Breast epithelium (tissue), 4 donors: ENCODE measurements around the gene MCF2L2. TPM values are rescaled to one million over a fixed set of nuclear protein-coding genes. Genes with fewer than 3 reads are reported as not detected.

Source experiments
- DNase-seq, 2 donors: peaks; one replicate each; pipeline ENCODE4 v3.0.0-alpha.2; 2019; ENCODE audit warnings: low spot score in 2 of 2
- H3K27ac ChIP-seq, 2 donors: fragments of 200-600 bp; sonication (generic) in 1 of 2; one replicate each; pipeline ENCODE4 v1.5.1; 2016 to 2019; ENCODE audit warnings: mild to moderate bottlenecking in 1 of 2
- H3K27me3 ChIP-seq, 2 donors: fragments of 200-600 bp; sonication (generic) in 1 of 2; one replicate each; pipeline versions ENCODE4 v1.5.1 to v1.6.0; 2017 to 2019; ENCODE audit warnings: control low read depth in 1 of 2, mild to moderate bottlenecking in 1 of 2
- H3K36me3 ChIP-seq: fragments of 200-600 bp; one replicate; pipeline ENCODE4 v1.5.1; 2019
- H3K4me1 ChIP-seq, 2 donors: fragments of 200-600 bp; sonication (generic); one replicate each; pipeline ENCODE4 v1.5.1; 2016 to 2019; ENCODE audit warnings: control low read depth in 1 of 2
- H3K4me3 ChIP-seq, 3 donors: fragments of 200-600 bp; sonication (generic); 1 replicate in 2 of 3; 2 replicates in 1 of 3; pipeline ENCODE4 v1.5.1; 2016 to 2019; ENCODE audit warnings: mild to moderate bottlenecking in 3 of 3, moderate library complexity in 2 of 3
- H3K9me3 ChIP-seq, 2 donors: fragments of 200-600 bp; sonication (generic) in 1 of 2; one replicate each; pipeline ENCODE4 v1.5.1; 2016 to 2019; ENCODE audit warnings: control low read depth in 1 of 2
- CTCF ChIP-seq, 3 donors: fragments of 450-650 bp; IDR thresholded peaks; one replicate each; pipeline ENCODE4 v1.5.1; 2016 to 2017; ENCODE audit warnings: antibody characterized with exemption in 3 of 3, mild to moderate bottlenecking in 3 of 3, moderate library complexity in 3 of 3
- POLR2A ChIP-seq: fragments of 450-650 bp; IDR thresholded peaks from one replicate; pipeline ENCODE4 v1.6.1; 2016; ENCODE audit warnings: antibody characterized with exemption, mild to moderate bottlenecking, moderate library complexity
- POLR2AphosphoS5 ChIP-seq, 3 donors: sonication (generic); formaldehyde crosslinking; IDR thresholded peaks; one replicate each; pipeline ENCODE4 v1.6.1; 2017; ENCODE audit warnings: antibody characterized with exemption in 3 of 3
- intact Hi-C: fragments of 100-400 bp; cut with DNase I; formaldehyde crosslinking; loops from one replicate; pipeline ENCODE4 v1.15.1; 2023; ENCODE audit warnings: low total_unique reads
- total RNA-seq, 3 donors: library from RNA; depleted of rRNA; stranded (reverse); fragments of >200 nt; gene quantifications; one replicate each; pipeline ENCODE4 v1.1.0, GENCODE V29; 2016

The MCF2L2 gene
- total RNA-seq, 3 donors from 2014 or later, result 0.64 to 1.5 (median 1.3) TPM

GRCh38 chr3:183339461-183340086, 88.8 kb downstream of the MCF2L2 start:
- intact Hi-C loops, result no loop called here
- Histone ChIP-seq H3K27me3 (no peaks in the 10 kb centered on the region), H3K27ac (no peak overlapping the region), H3K9me3 (no peaks in the 10 kb centered on the region), H3K4me1 (no peaks in the 10 kb centered on the region), H3K36me3 (no peaks in the 10 kb centered on the region), H3K4me3 (no peak overlapping the region)
- TF ChIP-seq POLR2A (no peak), CTCF (IDR thresholded peaks at IDR 0.05) (no peak), POLR2AphosphoS5 (IDR thresholded peaks at IDR 0.05) (no peak)
- no peak for DNase-seq

GRCh38 chr3:183338520-183338919, 89.9 kb downstream of the MCF2L2 start:
- TF ChIP-seq POLR2A, result no peak
- TF ChIP-seq POLR2AphosphoS5 (IDR thresholded peaks at IDR 0.05), result no peak
- no peak for TF ChIP-seq CTCF (IDR thresholded peaks at IDR 0.05)

GRCh38 chr3:183332487-183332886, 95.9 kb downstream of the MCF2L2 start:
- TF ChIP-seq CTCF (IDR thresholded peaks at IDR 0.05) (no peak), POLR2AphosphoS5 (IDR thresholded peaks at IDR 0.05) (no peak), POLR2A (no peak)
- Histone ChIP-seq H3K27ac (no peak overlapping the region), H3K27me3 (no peaks in the 10 kb centered on the region), H3K4me1 (no peaks in the 10 kb centered on the region), H3K9me3 (no peaks in the 10 kb centered on the region), H3K36me3 (no peaks in the 10 kb centered on the region), H3K4me3 (no peak overlapping the region)
- DNase-seq, result no peak
- intact Hi-C loops, result no loop called here

More at GRCh38 chr3:183338520-183338919, 89.9 kb downstream of the MCF2L2 start:
- Histone ChIP-seq H3K36me3 (no peaks in the 10 kb centered on the region), H3K4me3 (no peak overlapping the region), H3K4me1 (no peaks in the 10 kb centered on the region), H3K27ac (no peak overlapping the region), H3K27me3 (no peaks in the 10 kb centered on the region), H3K9me3 (no peaks in the 10 kb centered on the region)
- intact Hi-C loops, result no loop called here
- DNase-seq, result no peak

DNA sequence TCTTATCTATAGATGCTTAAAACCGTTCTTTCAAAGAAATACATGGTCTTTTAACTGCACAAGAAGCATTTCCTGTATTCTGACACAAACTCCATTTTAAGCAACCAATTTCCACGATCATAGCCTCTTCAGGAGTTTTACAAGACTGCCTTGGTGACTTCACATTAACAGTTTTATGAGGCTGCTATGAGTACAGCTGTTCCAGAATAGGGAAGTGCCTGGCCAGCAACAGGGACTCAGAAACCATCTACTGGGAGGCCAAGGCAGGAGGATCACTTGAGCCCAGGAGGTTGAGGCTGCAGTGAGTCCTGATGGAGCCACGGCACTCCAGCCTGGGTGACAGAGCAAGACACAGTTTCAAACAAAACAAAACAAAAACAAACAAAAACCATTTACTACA, 96.9 kb downstream of the MCF2L2 start:
- Histone ChIP-seq H3K4me1 (no peaks in the 10 kb centered on the region), H3K4me3 (no peak overlapping the region), H3K27me3 (no peaks in the 10 kb centered on the region), H3K27ac (no peak overlapping the region), H3K9me3 (no peaks in the 10 kb centered on the region), H3K36me3 (no peaks in the 10 kb centered on the region)
- TF ChIP-seq POLR2AphosphoS5 (IDR thresholded peaks at IDR 0.05), result no peak
- no peak for TF ChIP-seq POLR2A
- TF ChIP-seq CTCF (IDR thresholded peaks at IDR 0.05), result no peak
- no peak for DNase-seq
- intact Hi-C loops, result no loop called here

DNA sequence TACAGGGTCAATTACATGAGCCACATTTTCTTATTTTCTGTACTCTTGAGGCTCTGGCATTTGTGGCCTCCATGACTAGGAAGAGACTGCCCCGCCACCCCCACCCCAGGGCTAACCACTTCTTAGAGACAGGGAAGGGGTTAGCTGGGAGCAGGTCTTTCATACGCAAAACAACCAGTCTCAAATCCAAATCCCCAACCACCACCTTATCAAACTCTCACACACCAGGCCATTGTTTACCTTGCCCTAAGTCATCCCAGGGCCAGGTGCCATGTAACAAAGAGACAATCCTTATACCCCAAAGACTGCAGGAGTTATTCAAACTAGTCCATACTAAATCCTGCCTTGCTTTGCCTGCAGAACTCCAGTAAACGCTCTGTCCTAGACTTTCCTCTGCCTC, 97.5 kb downstream of the MCF2L2 start:
- Histone ChIP-seq H3K4me1 (no peaks in the 10 kb centered on the region), H3K27me3 (no peaks in the 10 kb centered on the region), H3K36me3 (no peaks in the 10 kb centered on the region), H3K4me3 (no peak overlapping the region), H3K9me3 (no peaks in the 10 kb centered on the region), H3K27ac (no peak overlapping the region)
- DNase-seq, result no peak
- TF ChIP-seq POLR2A (no peak), POLR2AphosphoS5 (IDR thresholded peaks at IDR 0.05) (no peak), CTCF (IDR thresholded peaks at IDR 0.05) (no peak)
- intact Hi-C loops, result no loop called here
